Measurements from ENCODE around the gene GTF3A. TPM values are rescaled to one million over a fixed set of nuclear protein-coding genes. Genes with fewer than 3 reads are reported as not detected.
A peak's percentile ranks its signal among the peaks of the same experiment; 100 is the strongest.

GTF3A gene
- 100 to 1,000 TPM; 129 to 197 (median 140) TPM for total RNA-seq

- peaks cover 30 to 47% (median 42%) of the 10 kb centered on the region in 4 donors for H3K4me1 ChIP-seq
- peak within 1 kb of the TSS; percentile 85 to 94 (median 90) for H3K27ac ChIP-seq (replicated peaks in 1 of 4)
- peak within 1 kb of the TSS; percentile 71 to 96 (median 87) for H3K4me3 ChIP-seq
- H3K27me3 ChIP-seq, result no peaks in the 10 kb centered on the region
- no peak for DNase-seq (ENCODE audit: extremely low spot score)
- H3K9me3 ChIP-seq, result no peaks in the 10 kb centered on the region
- H3K36me3 ChIP-seq, result peaks cover 0 to 25% (median 19%) of the 10 kb centered on the region in 4 donors
- WGBS, result 0% methylated on average over 49 of the region's 85 CpGs
- no peak for TF ChIP-seq EP300 (IDR thresholded peaks at IDR 0.05)
- peak; percentile 82 to 93 for TF ChIP-seq POLR2AphosphoS5 (IDR thresholded peaks at IDR 0.05)
- peak in 1 of 3 experiments; percentile 14 for TF ChIP-seq CTCF (IDR thresholded peaks at IDR 0.05)
- TF ChIP-seq POLR2A (IDR thresholded peaks at IDR 0.05; ENCODE audit: low read depth), result peak; percentile 31
- intact Hi-C loops (cut with DNase I), result loop anchor here (5.0 to 10.0 kb wide), 2 partner anchors 47 to 200 kb away; partner anchors contain the start of genes LNX2 and POLR1D
These were observed at the start of gene GTF3A for GRCh38 chr13:27424246-27425157. TSS of gene GTF3A (plus strand) at chr13:27424619.

- H3K4me3 ChIP-seq, result no peak overlapping the region
- no peak overlapping the region for H3K27ac ChIP-seq (replicated peaks in 1 of 4)
- H3K4me1 ChIP-seq, result peaks cover 0 to 16% (median 7%) of the 10 kb centered on the region in 4 donors
- no peak for DNase-seq (ENCODE audit: extremely low spot score)
- intact Hi-C loops (cut with DNase I), result loop anchor here (2.0 to 5.0 kb wide), 3 partner anchors 48 to 454 kb away; partner anchors contain the start of gene GTF3A
- peaks cover 0 to 34% (median 0%) of the 10 kb centered on the region in 4 donors for H3K27me3 ChIP-seq
- TF ChIP-seq CTCF (IDR thresholded peaks at IDR 0.05) (peak; percentile 73 to 77 (median 76)), EP300 (IDR thresholded peaks at IDR 0.05) (no peak), POLR2A (IDR thresholded peaks at IDR 0.05; ENCODE audit: low read depth) (no peak)
- no peaks in the 10 kb centered on the region for H3K36me3 ChIP-seq
- WGBS, result 0% methylated on average over 6 of the region's 7 CpGs
- no peaks in the 10 kb centered on the region for H3K9me3 ChIP-seq
These were observed 49.8 kb upstream of the GTF3A start for GRCh38 chr13:27374650-27375049.

- WGBS, result 62% methylated on average over 15 of the region's 15 CpGs
- Histone ChIP-seq H3K27ac (replicated peaks in 1 of 4) (no peak overlapping the region), H3K9me3 (no peaks in the 10 kb centered on the region), H3K27me3 (peaks cover 0 to 36% (median 0%) of the 10 kb centered on the region in 4 donors), H3K4me3 (no peak overlapping the region), H3K4me1 (peaks cover 0 to 16% (median 7%) of the 10 kb centered on the region in 4 donors), H3K36me3 (no peaks in the 10 kb centered on the region)
- no peak for TF ChIP-seq POLR2AphosphoS5 (IDR thresholded peaks at IDR 0.05)
- TF ChIP-seq EP300 (IDR thresholded peaks at IDR 0.05), result no peak
- TF ChIP-seq CTCF (IDR thresholded peaks at IDR 0.05), result peak; percentile 69 to 86 (median 76)
- intact Hi-C loops (cut with DNase I), result loop anchor here (2.0 to 5.0 kb wide), 3 partner anchors 46 to 453 kb away; partner anchors contain the start of gene GTF3A
- DNase-seq (ENCODE audit: extremely low spot score), result no peak
These were observed 48.6 kb upstream of the GTF3A start for GRCh38 chr13:27375686-27376326.

- H3K4me3 ChIP-seq, result no peak overlapping the region
- no peaks in the 10 kb centered on the region for H3K9me3 ChIP-seq
- TF ChIP-seq EP300 (IDR thresholded peaks at IDR 0.05), result no peak
- TF ChIP-seq CTCF (IDR thresholded peaks at IDR 0.05), result no peak
- TF ChIP-seq POLR2AphosphoS5 (IDR thresholded peaks at IDR 0.05), result no peak
- no peak for TF ChIP-seq POLR2A (IDR thresholded peaks at IDR 0.05; ENCODE audit: low read depth)
- H3K36me3 ChIP-seq, result no peaks in the 10 kb centered on the region
- H3K27ac ChIP-seq (replicated peaks in 1 of 4), result no peak overlapping the region
- WGBS, result 66% methylated on average over 4 of the region's 4 CpGs
- H3K27me3 ChIP-seq, result peaks cover 0 to 26% (median 0%) of the 10 kb centered on the region in 4 donors
- intact Hi-C loops (cut with DNase I), result loop anchor here (5.0 kb wide), 2 partner anchors 43 to 153 kb away; partner anchors contain the start of gene GTF3A
- DNase-seq (ENCODE audit: extremely low spot score), result no peak
- H3K4me1 ChIP-seq, result peaks cover 0 to 16% (median 7%) of the 10 kb centered on the region in 4 donors
These were observed 45.3 kb upstream of the GTF3A start for GRCh38 chr13:27379126-27379525.
